ENCODE measurements around the gene DUSP12. TPM values are rescaled to one million over a fixed set of nuclear protein-coding genes. Genes with fewer than 3 reads are reported as not detected.
"Not testable (repeated sequence)": the region's sequence is repeated elsewhere in the genome, so short reads cannot be mapped to it uniquely, and the experiment has no call there.

Gene DUSP12, protein sequence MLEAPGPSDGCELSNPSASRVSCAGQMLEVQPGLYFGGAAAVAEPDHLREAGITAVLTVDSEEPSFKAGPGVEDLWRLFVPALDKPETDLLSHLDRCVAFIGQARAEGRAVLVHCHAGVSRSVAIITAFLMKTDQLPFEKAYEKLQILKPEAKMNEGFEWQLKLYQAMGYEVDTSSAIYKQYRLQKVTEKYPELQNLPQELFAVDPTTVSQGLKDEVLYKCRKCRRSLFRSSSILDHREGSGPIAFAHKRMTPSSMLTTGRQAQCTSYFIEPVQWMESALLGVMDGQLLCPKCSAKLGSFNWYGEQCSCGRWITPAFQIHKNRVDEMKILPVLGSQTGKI
- 10 to 100 TPM; 38.8 to 39.1 TPM for total RNA-seq

- POLR2A ChIA-PET = interaction anchor here (1.2 to 1.3 kb wide), 2 partner anchors 17 to 23 kb away, joined by 3 to 7 read pairs; partner anchors contain the start of gene ATF6
- CTCF ChIA-PET = interaction anchor here (1.2 to 1.6 kb wide), 4 partner anchors 8 to 254 kb away, joined by 3 to 8 read pairs (median 3); no protein-coding TSS in a partner anchor
These were observed at the start of gene DUSP12 for GRCh38 chr1:161749509-161750407. Gene DUSP12, plus strand, starts transcription at chr1:161749786. Its CDS starts 16 bp downstream, at chr1:161749802.

- ChIA-PET CTCF (no interaction called here), POLR2A (no interaction called here)
These were observed 47.3 kb upstream of the DUSP12 start for GRCh38 chr1:161702250-161702649.

- POLR2A ChIA-PET = no interaction called here
- CTCF ChIA-PET = no interaction called here
These were observed 44.0 kb upstream of the DUSP12 start for GRCh38 chr1:161705537-161705936.

- ChIA-PET POLR2A (no interaction called here), CTCF (interaction anchor here (1.4 kb wide), 1 partner anchor 33 kb away, joined by 3 read pairs; no protein-coding TSS in a partner anchor)
These were observed 43.5 kb upstream of the DUSP12 start for GRCh38 chr1:161706113-161706481.

GRCh38 chr1:161706482-161707347 lies 42.9 kb upstream of the DUSP12 start, which contains the start of gene FCRLA:
Gene FCRLA, plus strand, starts transcription at chr1:161707229. Its CDS starts 36 bp downstream, at chr1:161707265.
- ChIA-PET CTCF (interaction anchor here (1.0 to 1.4 kb wide), 2 partner anchors 17 to 33 kb away, joined by 3 to 4 read pairs; no protein-coding TSS in a partner anchor), POLR2A (no interaction called here)

- CTCF ChIA-PET = interaction anchor here (1.0 to 1.4 kb wide), 2 partner anchors 17 to 32 kb away, joined by 3 to 4 read pairs; no protein-coding TSS in a partner anchor
- POLR2A ChIA-PET = no interaction called here
These were observed 42.1 kb upstream of the DUSP12 start for GRCh38 chr1:161707503-161707902.

DNA sequence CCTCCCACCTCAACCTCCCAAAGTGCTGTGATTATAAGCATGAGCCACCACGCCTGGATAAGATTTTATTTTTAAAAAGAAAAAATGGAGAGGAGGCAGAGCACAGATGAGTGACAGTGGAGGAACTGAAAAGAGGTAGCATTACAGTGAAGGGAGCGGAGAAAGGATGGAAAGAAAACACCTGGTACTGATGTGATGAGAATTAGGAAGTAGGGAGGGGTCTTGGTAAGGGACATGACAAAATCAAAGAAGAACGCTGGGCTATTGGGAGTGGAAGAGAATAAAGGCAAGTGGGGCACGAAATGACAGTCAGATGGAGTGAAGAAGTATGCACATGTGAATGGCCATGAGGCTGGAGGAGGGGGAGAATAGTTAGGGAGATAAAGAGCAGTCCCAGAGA lies 40.2 kb upstream of the DUSP12 start:
- ChIA-PET CTCF (interaction anchor here (0.7 kb wide), 1 partner anchor 17 kb away, joined by 3 read pairs; no protein-coding TSS in a partner anchor), POLR2A (no interaction called here)

DNA sequence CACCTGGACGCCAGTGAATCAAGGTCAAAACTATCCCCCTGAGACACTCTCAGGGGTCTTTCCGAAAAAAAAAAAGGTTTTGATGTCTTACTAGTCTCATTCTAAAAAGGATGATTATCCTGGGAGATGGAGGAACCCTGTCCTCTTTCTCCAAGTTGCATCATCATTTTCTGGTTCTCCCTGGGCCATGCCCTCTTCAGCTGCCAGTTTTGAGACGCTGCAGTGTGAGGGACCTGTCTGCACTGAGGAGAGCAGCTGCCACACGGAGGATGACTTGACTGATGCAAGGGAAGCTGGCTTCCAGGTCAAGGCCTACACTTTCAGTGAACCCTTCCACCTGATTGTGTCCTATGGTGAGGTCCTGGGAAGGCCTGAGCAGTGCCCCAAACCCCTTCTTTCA lies 39.0 kb upstream of the DUSP12 start:
- CTCF ChIA-PET = no interaction called here
- POLR2A ChIA-PET = no interaction called here

DNA sequence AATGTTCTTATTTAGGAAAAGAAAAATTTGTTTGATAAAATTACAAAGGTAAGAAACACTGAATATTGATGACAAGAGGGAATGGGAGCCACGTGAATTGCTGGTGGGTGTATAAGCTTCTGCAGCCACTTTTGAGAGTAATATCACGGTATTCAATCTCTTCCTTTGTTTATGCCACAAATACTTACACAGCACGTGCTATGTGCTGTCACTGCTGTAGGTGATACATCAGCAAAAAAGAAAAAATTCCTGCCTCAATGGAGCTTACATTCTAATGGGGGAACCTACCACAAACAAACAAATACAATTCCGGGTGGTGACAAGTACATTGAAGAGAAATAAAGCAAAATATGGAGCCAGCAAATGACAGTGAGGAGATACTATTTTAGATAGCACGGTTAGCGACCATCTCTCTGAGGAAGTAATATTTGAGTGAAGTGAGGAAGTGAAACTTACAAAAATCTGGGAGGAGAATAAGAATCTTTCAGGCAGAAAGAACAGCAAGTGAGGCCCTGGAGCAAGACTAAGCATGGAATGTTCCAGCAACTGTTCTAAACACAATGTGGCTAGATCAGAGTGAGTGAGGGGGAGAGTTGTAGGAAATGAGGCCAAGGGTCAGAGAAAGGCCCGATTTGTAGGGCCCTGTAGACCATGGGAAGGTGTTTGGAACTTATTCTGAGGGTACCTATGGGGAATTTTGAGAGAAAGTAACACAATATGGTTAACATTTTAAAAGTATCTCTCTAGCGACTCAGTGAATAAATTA lies 30.8 kb upstream of the DUSP12 start:
- POLR2A ChIA-PET = no interaction called here
- CTCF ChIA-PET = interaction anchor here (1.3 kb wide), 1 partner anchor 22 kb away, joined by 3 read pairs; no protein-coding TSS in a partner anchor

GRCh38 chr1:161719325-161719611 lies 30.3 kb upstream of the DUSP12 start:
- ChIA-PET CTCF (no interaction called here), POLR2A (no interaction called here)

GRCh38 chr1:161720422-161720821 lies 29.2 kb upstream of the DUSP12 start:
- CTCF ChIA-PET = interaction anchor here (1.2 kb wide), 1 partner anchor 9 kb away, joined by 3 read pairs; no protein-coding TSS in a partner anchor
- POLR2A ChIA-PET = no interaction called here

DNA sequence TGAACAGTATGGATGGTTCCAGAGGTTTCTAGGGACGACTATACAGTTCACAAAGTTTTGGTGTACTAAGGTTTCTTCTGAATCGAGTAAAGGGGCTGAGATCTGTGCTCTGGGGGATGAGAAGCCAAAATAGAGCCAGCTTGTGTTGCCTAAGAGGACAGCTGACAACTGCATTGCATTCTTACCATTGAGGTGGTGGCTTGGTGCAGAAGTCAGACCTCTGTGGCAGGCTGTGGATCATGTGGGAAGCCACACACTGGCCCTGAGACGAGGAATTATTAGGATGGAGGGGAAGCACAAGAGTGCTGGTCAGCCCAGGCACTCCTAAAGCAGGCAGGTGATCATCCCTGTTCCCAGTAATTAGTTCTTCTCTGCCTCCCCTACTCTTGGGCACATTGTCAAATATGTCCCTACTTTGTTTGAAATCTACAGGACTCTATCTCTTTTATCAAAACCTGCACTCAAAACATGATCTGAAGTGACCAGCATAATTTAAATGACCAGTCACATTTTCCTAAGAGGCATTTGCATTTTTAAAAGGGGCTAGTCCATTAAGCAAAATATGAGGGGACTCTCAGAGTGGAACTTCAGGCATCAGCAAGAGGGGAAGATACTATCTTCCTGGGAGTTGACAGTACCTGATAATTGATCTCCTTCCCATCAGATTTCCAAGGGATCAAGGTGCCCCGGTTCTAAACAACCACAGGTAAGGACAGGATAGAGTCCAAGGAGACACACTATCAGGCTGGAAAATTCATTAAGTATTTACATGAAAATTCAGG lies 28.4 kb upstream of the DUSP12 start, which contains the start of gene FCRLB:
Gene FCRLB (plus strand): TSS at position 589 of the 782 bp plus-strand sequence. CDS start 1,129 bp downstream, outside the sequence.
- CTCF ChIA-PET = interaction anchor here (1.2 kb wide), 1 partner anchor 8 kb away, joined by 3 read pairs; no protein-coding TSS in a partner anchor
- POLR2A ChIA-PET = no interaction called here

GRCh38 chr1:161721738-161722343 lies 27.7 kb upstream of the DUSP12 start:
- ChIA-PET CTCF (interaction anchor here (1.1 kb wide), 1 partner anchor 20 kb away, joined by 3 read pairs; no protein-coding TSS in a partner anchor), POLR2A (no interaction called here)

- POLR2A ChIA-PET = no interaction called here
These were observed 27.2 kb upstream of the DUSP12 start for GRCh38 chr1:161722406-161722805.

GRCh38 chr1:161723459-161724141 lies 26.0 kb upstream of the DUSP12 start:
- POLR2A ChIA-PET = no interaction called here
- CTCF ChIA-PET = interaction anchor here (0.5 to 1.2 kb wide), 3 partner anchors 14 to 105 kb away, joined by 4 to 5 read pairs (median 5); partner anchors contain the start of gene FCRLA

More at GRCh38 chr1:161722406-161722805, 27.2 kb upstream of the DUSP12 start:
- CTCF ChIA-PET = interaction anchor here (1.1 kb wide), 1 partner anchor 19 kb away, joined by 3 read pairs; no protein-coding TSS in a partner anchor

DNA sequence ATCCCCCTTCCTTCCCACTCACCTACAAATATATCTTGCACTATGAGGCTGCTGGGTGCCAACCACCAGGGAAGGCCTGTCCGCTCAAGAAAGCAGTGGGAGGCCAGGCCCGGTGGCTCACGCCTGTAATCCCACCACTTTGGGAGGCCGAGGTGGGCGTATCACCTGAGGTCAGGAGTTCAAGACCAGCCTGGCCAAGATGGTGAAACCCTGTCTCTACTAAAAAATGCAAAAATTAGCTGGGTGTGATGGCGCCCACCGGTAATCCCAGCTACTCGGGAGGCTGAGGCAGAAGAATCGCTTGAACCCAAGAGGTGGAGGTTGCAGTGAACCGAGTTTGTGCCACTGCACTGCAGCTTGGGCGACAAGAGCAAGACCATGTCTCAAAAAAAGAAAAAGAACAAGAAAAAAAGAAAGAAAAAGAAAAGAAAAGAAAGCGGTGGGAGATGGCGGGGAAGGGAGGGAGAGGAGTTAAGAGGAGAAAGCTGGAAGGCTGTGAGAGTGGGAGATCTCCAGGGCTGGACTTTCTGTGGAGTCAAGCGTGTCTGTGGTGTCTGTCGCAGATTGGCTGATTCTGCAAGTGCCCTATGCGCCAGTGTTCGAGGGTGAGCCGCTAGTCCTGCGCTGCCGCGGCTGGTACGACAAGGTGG lies 24.2 kb upstream of the DUSP12 start:
- CTCF ChIA-PET = interaction anchor here (1.2 to 1.8 kb wide), 4 partner anchors 10 to 325 kb away, joined by 5 to 7 read pairs (median 5); no protein-coding TSS in a partner anchor
- POLR2A ChIA-PET = not testable (repeated sequence)
